ENCODE results near the gene FBXO11. TPM values are rescaled to one million over a fixed set of nuclear protein-coding genes. Genes with fewer than 3 reads are reported as not detected.

The FBXO11 gene
- total RNA-seq, 6 experiments from 2014 or later = 42.3 to 51.5 (median 47.3) TPM

DNA sequence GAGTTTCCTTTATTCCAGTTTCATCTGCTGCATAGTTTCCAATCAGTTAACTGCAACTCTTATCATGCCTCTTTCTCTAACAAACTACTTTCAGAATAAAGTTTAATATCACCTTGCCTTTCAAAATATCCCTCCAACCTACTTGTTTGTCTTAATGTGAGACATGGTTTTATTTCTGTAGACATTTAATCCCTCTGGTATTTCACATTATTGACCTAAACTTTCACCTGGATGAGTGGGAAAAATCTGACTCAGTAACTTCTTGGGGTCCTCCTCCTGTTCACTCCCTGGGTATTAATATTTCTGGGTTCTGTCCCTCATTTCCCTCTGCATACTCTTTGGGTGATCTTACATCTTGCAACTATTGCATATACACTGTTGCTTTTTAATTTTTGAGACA lies 95.4 kb downstream of the FBXO11 start:
- TF ChIP-seq, protein P1, sequence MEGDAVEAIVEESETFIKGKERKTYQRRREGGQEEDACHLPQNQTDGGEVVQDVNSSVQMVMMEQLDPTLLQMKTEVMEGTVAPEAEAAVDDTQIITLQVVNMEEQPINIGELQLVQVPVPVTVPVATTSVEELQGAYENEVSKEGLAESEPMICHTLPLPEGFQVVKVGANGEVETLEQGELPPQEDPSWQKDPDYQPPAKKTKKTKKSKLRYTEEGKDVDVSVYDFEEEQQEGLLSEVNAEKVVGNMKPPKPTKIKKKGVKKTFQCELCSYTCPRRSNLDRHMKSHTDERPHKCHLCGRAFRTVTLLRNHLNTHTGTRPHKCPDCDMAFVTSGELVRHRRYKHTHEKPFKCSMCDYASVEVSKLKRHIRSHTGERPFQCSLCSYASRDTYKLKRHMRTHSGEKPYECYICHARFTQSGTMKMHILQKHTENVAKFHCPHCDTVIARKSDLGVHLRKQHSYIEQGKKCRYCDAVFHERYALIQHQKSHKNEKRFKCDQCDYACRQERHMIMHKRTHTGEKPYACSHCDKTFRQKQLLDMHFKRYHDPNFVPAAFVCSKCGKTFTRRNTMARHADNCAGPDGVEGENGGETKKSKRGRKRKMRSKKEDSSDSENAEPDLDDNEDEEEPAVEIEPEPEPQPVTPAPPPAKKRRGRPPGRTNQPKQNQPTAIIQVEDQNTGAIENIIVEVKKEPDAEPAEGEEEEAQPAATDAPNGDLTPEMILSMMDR (IDR thresholded peaks at IDR 0.05) = no peak
- DNase-seq = no peak
- H3K27ac Mint-ChIP-seq = no peak overlapping the region
- H3K27me3 Mint-ChIP-seq (ENCODE audit: insufficient read depth) = no peaks in the 10 kb centered on the region
- H3K36me3 Mint-ChIP-seq (ENCODE audit: low read depth) = peaks cover 42% of the 10 kb centered on the region
- no peak overlapping the region for H3K4me3 Mint-ChIP-seq
- H3K9me3 Mint-ChIP-seq = no peaks in the 10 kb centered on the region
- peaks cover 20% of the 10 kb centered on the region for H3K4me1 Mint-ChIP-seq (ENCODE audit: low read depth)

DNA sequence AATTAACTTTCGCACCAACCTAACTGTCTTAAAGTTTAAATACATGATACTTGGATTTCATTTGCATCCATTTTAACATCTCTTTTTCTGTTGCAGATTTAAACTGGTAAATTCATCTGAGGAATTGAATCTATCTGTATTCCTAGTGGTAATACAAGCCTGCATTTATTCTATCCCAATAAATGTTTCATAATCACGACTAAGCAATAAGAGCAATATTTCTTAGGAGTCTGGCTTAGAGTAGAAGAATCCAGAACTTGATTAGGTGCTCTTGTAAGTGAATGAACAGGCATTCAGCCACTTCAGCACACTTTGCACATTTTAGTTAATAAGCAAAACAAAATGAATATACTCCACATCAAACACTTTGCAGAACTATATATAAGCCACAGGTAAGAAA lies 96.4 kb downstream of the FBXO11 start:
- H3K27ac Mint-ChIP-seq = no peak overlapping the region; the same call in 1 of the 2 replicates
- H3K36me3 Mint-ChIP-seq (ENCODE audit: low read depth) = peaks cover 44% of the 10 kb centered on the region
- DNase-seq = no peak
- H3K27me3 Mint-ChIP-seq (ENCODE audit: insufficient read depth) = no peaks in the 10 kb centered on the region
- TF ChIP-seq, protein P1 (IDR thresholded peaks at IDR 0.05) = no peak
- H3K4me3 Mint-ChIP-seq = no peak overlapping the region
- H3K4me1 Mint-ChIP-seq (ENCODE audit: low read depth) = peaks cover 20% of the 10 kb centered on the region
- H3K9me3 Mint-ChIP-seq = no peaks in the 10 kb centered on the region

DNA sequence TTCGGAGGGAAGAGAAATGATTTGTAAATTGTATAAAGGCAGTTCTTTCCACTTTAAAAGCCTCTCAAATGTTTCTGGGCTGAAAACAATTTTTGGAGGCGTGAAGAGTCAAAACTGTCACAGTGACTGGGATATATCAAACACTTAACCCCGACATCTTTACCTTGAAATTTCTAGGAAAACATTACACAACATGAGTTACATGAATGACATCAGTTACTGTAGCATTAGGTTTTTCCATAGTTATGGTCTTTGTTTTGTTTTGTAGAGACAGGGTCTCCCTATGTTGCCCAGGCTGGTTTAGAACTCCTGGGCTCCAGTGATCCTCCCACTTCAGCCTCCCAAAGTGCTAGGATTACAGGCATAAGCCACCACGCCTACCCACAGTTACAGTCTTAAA lies 97.7 kb downstream of the FBXO11 start:
- Mint-ChIP-seq H3K36me3 (ENCODE audit: low read depth) (peaks cover 48% of the 10 kb centered on the region), H3K9me3 (no peaks in the 10 kb centered on the region), H3K4me1 (ENCODE audit: low read depth) (peaks cover 20% of the 10 kb centered on the region), H3K27ac (peak overlapping the region; percentile 58), H3K4me3 (no peak overlapping the region), H3K27me3 (ENCODE audit: insufficient read depth) (0 out of 2 replicates have a peak, but pooled peaks cover under 1% of the 10 kb centered on the region)
- no peak for DNase-seq
- TF ChIP-seq, protein P1 (IDR thresholded peaks at IDR 0.05) = no peak

DNA sequence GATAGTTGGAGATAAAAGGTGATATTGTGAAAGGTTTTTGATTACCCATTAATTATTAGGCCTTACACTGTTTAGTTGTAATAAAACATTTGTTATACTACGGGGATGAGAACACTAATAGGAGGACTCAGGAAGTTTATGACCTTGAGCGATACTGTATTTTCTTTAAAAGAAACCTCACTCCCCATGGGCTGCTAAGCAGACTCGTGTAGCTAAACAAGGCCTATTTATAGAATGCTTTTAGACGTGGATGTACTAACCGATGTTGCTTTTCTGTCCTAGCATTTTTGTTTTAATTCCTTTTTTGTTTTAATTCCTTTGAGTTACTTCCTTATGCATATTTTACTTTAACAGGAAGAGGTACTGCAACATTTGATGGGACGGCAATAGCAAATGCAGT lies 100.4 kb downstream of the FBXO11 start:
- TF ChIP-seq, protein P1 (IDR thresholded peaks at IDR 0.05) = no peak
- peaks cover 8% of the 10 kb centered on the region for H3K9me3 Mint-ChIP-seq
- H3K4me3 Mint-ChIP-seq = no peak overlapping the region
- DNase-seq = no peak
- 0 out of 2 replicates have a peak, but pooled peaks cover 5% of the 10 kb centered on the region for H3K27me3 Mint-ChIP-seq (ENCODE audit: insufficient read depth)
- H3K36me3 Mint-ChIP-seq (ENCODE audit: low read depth) = peaks cover 45% of the 10 kb centered on the region
- no peak overlapping the region for H3K27ac Mint-ChIP-seq
- peaks cover 17% of the 10 kb centered on the region for H3K4me1 Mint-ChIP-seq (ENCODE audit: low read depth)

DNA sequence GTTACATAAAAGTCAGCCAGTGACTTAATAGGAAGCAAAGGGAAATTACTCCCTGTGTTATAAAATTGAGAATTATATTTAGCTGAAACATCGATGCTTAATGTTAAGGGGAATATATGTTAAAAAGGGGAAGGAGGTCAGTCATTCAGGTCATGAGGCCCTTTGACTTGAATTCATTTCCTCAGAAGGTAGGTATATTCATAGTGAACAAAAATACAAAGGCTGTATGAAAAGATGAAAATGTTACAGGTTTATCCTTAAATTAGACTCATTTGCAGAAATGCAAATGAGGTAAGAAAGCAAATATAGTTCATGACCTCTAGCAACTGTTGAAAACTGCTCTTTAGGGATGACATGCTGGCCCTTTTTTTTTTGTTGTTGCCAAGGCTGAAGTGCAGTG lies 102.5 kb downstream of the FBXO11 start:
- TF ChIP-seq, protein P1 (IDR thresholded peaks at IDR 0.05) = no peak
- Mint-ChIP-seq H3K9me3 (peaks cover 8% of the 10 kb centered on the region), H3K4me1 (ENCODE audit: low read depth) (peaks cover 12% of the 10 kb centered on the region), H3K36me3 (ENCODE audit: low read depth) (peaks cover 60% of the 10 kb centered on the region), H3K4me3 (no peak overlapping the region), H3K27me3 (ENCODE audit: insufficient read depth) (0 out of 2 replicates have a peak, but pooled peaks cover 5% of the 10 kb centered on the region), H3K27ac (no peak overlapping the region)
- DNase-seq = no peak

DNA sequence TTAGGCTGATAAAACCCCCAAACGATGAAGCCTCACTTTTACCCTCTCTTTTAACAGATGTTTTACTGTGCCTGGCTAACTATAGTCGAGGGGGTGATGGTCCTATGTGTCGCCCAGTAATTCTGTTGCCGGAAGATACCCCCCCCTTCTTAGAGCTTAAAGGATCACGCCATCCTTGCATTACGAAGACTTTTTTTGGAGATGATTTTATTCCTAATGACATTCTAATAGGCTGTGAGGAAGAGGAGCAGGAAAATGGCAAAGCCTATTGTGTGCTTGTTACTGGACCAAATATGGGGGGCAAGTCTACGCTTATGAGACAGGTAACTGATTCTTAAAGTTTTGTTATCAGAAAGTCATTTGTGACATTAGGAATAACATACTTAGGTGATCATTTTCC lies 102.9 kb downstream of the FBXO11 start:
- Mint-ChIP-seq H3K4me3 (no peak overlapping the region), H3K27me3 (ENCODE audit: insufficient read depth) (0 out of 2 replicates have a peak, but pooled peaks cover 5% of the 10 kb centered on the region)
- TF ChIP-seq, protein P1 (IDR thresholded peaks at IDR 0.05) = no peak

More for the DNA sequence above, 102.9 kb downstream of the FBXO11 start:
- Mint-ChIP-seq H3K4me1 (ENCODE audit: low read depth) (peaks cover 7% of the 10 kb centered on the region), H3K9me3 (peaks cover 8% of the 10 kb centered on the region), H3K27ac (no peak overlapping the region), H3K36me3 (ENCODE audit: low read depth) (peaks cover 62% of the 10 kb centered on the region)
- DNase-seq = no peak
